Activated CD4-positive, alpha-beta memory T cell treated with anti-CD3 and anti-CD28 coated beads for 36 hours (primary cell): ENCODE data around the gene DHX30. TPM values are rescaled to one million over a fixed set of nuclear protein-coding genes. Genes with fewer than 3 reads are reported as not detected.

Experiments
- CTCF ChIA-PET: fragments of 350-600 bp; sonication (Branson Sonifier 250); formaldehyde crosslinking; loops from one replicate; lab custom pipeline; 2021; ENCODE audit warnings: antibody characterized with exemption, inconsistent platforms; lab: Charles Lee
- POLR2A ChIA-PET: fragments of 350-600 bp; sonication (Branson Sonifier 250); formaldehyde crosslinking; loops from one replicate; lab custom pipeline; 2021; ENCODE audit warnings: antibody characterized with exemption; lab: Charles Lee
- DNase-seq: peaks from one replicate; pipeline ENCODE4 v3.0.0-alpha.2; 2020
- H3K27ac Mint-ChIP-seq: one replicate; pipeline ENCODE4 v1.8.0; 2021; ENCODE audit warnings: mixed read lengths
- H3K27me3 Mint-ChIP-seq: one replicate; pipeline ENCODE4 v1.8.0; 2021; ENCODE audit warnings: mixed read lengths
- H3K36me3 Mint-ChIP-seq: one replicate; pipeline ENCODE4 v1.8.0; 2021; ENCODE audit warnings: mixed read lengths
- H3K4me1 Mint-ChIP-seq: one replicate; pipeline ENCODE4 v1.8.0; 2021; ENCODE audit warnings: low read depth, mixed read lengths
- H3K4me3 Mint-ChIP-seq: one replicate; pipeline ENCODE4 v1.8.0; 2021; ENCODE audit warnings: mild to moderate bottlenecking, mixed read lengths
- H3K9me3 Mint-ChIP-seq: one replicate; pipeline ENCODE4 v1.8.0; 2021; ENCODE audit warnings: mixed read lengths
- intact Hi-C: fragments of 100-400 bp; cut with micrococcal nuclease; formaldehyde crosslinking; loops from one replicate; pipeline ENCODE4 v1.15.1; 2023
- total RNA-seq, 2 experiments: library from RNA; stranded (reverse); gene quantifications; one replicate each; pipeline ENCODE4 v1.2.3, GENCODE V29; 2021

DHX30 gene
- total RNA-seq, 2 experiments from 2014 or later: 76.7 to 77.5 TPM

- Mint-ChIP-seq H3K4me3 (no peak overlapping the region), H3K27ac (no peak overlapping the region), H3K4me1 (no peaks in the 10 kb centered on the region), H3K27me3 (no peaks in the 10 kb centered on the region), H3K9me3 (no peaks in the 10 kb centered on the region), H3K36me3 (peaks cover 4% of the 10 kb centered on the region)
- intact Hi-C loops: no loop called here
- no peak for DNase-seq
- ChIA-PET CTCF (no interaction called here), POLR2A (interaction anchor here (1.0 kb wide), 1 partner anchor 24 kb away, joined by 3 read pairs; no protein-coding TSS in a partner anchor)
Measured at GRCh38 chr3:47856669-47857068, 53.7 kb downstream of the DHX30 start.

DNA sequence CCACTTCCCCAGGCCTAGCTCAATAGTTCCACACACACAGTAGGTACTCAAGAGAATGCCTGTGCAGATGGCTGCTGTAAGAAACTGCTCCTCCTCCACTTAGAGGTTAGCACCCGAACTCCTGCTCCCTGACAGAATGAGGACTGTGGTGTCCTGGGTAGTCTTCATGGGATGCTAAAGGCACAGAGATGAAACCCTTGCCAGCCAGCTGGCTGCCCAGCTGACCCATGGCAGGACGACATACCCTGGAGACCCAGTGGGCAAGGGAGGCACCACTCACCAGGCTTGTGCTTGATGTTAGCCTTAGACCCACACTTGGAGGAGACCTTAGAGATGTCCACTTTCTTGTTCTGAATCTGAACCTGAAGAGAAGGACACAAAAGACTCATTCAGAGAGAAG, 54.2 kb downstream of the DHX30 start:
- intact Hi-C loops: no loop called here
- Mint-ChIP-seq H3K27me3 (no peaks in the 10 kb centered on the region), H3K9me3 (no peaks in the 10 kb centered on the region), H3K36me3 (peaks cover 4% of the 10 kb centered on the region), H3K27ac (no peak overlapping the region), H3K4me3 (no peak overlapping the region), H3K4me1 (no peaks in the 10 kb centered on the region)
- DNase-seq: no peak
- ChIA-PET CTCF (interaction anchor here (1.3 kb wide), 1 partner anchor 133 kb away, joined by 3 read pairs; no protein-coding TSS in a partner anchor), POLR2A (interaction anchor here (1.0 kb wide), 1 partner anchor 24 kb away, joined by 3 read pairs; no protein-coding TSS in a partner anchor)

- no peak for DNase-seq
- Mint-ChIP-seq H3K4me1 (no peaks in the 10 kb centered on the region), H3K27me3 (no peaks in the 10 kb centered on the region), H3K36me3 (peaks cover 3% of the 10 kb centered on the region), H3K9me3 (no peaks in the 10 kb centered on the region), H3K27ac (no peak overlapping the region), H3K4me3 (no peak overlapping the region)
- intact Hi-C loops: no loop called here
- ChIA-PET CTCF (interaction anchor here (1.6 kb wide), 1 partner anchor 129 kb away, joined by 7 read pairs; no protein-coding TSS in a partner anchor), POLR2A (interaction anchor here (0.6 kb wide), 1 partner anchor 273 kb away, joined by 4 read pairs; no protein-coding TSS in a partner anchor)
Measured at GRCh38 chr3:47859956-47860605, 57.1 kb downstream of the DHX30 start.

- Mint-ChIP-seq H3K4me1 (no peaks in the 10 kb centered on the region), H3K27me3 (no peaks in the 10 kb centered on the region), H3K9me3 (no peaks in the 10 kb centered on the region), H3K27ac (no peak overlapping the region), H3K4me3 (no peak overlapping the region), H3K36me3 (peaks cover 10% of the 10 kb centered on the region)
- DNase-seq: no peak
- intact Hi-C loops: no loop called here
- POLR2A ChIA-PET: no interaction called here
- CTCF ChIA-PET: interaction anchor here (1.4 kb wide), 1 partner anchor 126 kb away, joined by 3 read pairs; no protein-coding TSS in a partner anchor
Measured at GRCh38 chr3:47863391-47864128, 60.6 kb downstream of the DHX30 start.

- Mint-ChIP-seq H3K4me3 (no peak overlapping the region), H3K4me1 (no peaks in the 10 kb centered on the region), H3K27ac (no peak overlapping the region), H3K27me3 (no peaks in the 10 kb centered on the region), H3K9me3 (no peaks in the 10 kb centered on the region), H3K36me3 (peaks cover 15% of the 10 kb centered on the region)
- intact Hi-C loops: no loop called here
- DNase-seq: no peak
- ChIA-PET POLR2A (no interaction called here), CTCF (interaction anchor here (1.4 to 1.5 kb wide), 2 partner anchors 40 to 125 kb away, joined by 3 read pairs; no protein-coding TSS in a partner anchor)
Measured at GRCh38 chr3:47865192-47865591, 62.3 kb downstream of the DHX30 start.

GRCh38 chr3:47867451-47868044, 64.6 kb downstream of the DHX30 start:
- Mint-ChIP-seq H3K36me3 (peaks cover 20% of the 10 kb centered on the region), H3K4me1 (no peaks in the 10 kb centered on the region), H3K9me3 (no peaks in the 10 kb centered on the region), H3K4me3 (no peak overlapping the region), H3K27ac (no peak overlapping the region), H3K27me3 (no peaks in the 10 kb centered on the region)
- intact Hi-C loops: no loop called here
- POLR2A ChIA-PET: no interaction called here
- no peak for DNase-seq
- CTCF ChIA-PET: interaction anchor here (1.0 kb wide), 1 partner anchor 23 kb away, joined by 3 read pairs; no protein-coding TSS in a partner anchor

GRCh38 chr3:47868306-47868705, 65.4 kb downstream of the DHX30 start:
- CTCF ChIA-PET: no interaction called here
- peaks cover 22% of the 10 kb centered on the region for H3K36me3 Mint-ChIP-seq

GRCh38 chr3:47870156-47870555, 67.2 kb downstream of the DHX30 start:
- H3K36me3 Mint-ChIP-seq: peaks cover 23% of the 10 kb centered on the region
- no peaks in the 10 kb centered on the region for H3K27me3 Mint-ChIP-seq
- no peak overlapping the region for H3K27ac Mint-ChIP-seq
- no peaks in the 10 kb centered on the region for H3K9me3 Mint-ChIP-seq
- no peak overlapping the region for H3K4me3 Mint-ChIP-seq
- CTCF ChIA-PET: no interaction called here
- no peak for DNase-seq
- POLR2A ChIA-PET: no interaction called here
- intact Hi-C loops: no loop called here
- no peaks in the 10 kb centered on the region for H3K4me1 Mint-ChIP-seq

More at GRCh38 chr3:47868306-47868705, 65.4 kb downstream of the DHX30 start:
- intact Hi-C loops: no loop called here
- POLR2A ChIA-PET: no interaction called here
- Mint-ChIP-seq H3K27ac (no peak overlapping the region), H3K9me3 (no peaks in the 10 kb centered on the region), H3K4me1 (no peaks in the 10 kb centered on the region), H3K4me3 (no peak overlapping the region), H3K27me3 (no peaks in the 10 kb centered on the region)
- DNase-seq: no peak

- Mint-ChIP-seq H3K36me3 (peaks cover 26% of the 10 kb centered on the region), H3K27ac (no peak overlapping the region), H3K27me3 (no peaks in the 10 kb centered on the region), H3K9me3 (no peaks in the 10 kb centered on the region), H3K4me3 (no peak overlapping the region), H3K4me1 (no peaks in the 10 kb centered on the region)
- no peak for DNase-seq
- intact Hi-C loops: no loop called here
- CTCF ChIA-PET: no interaction called here
- POLR2A ChIA-PET: no interaction called here
Measured at GRCh38 chr3:47870702-47871260, 67.8 kb downstream of the DHX30 start.

- H3K36me3 Mint-ChIP-seq: peaks cover 23% of the 10 kb centered on the region
- no peak overlapping the region for H3K4me3 Mint-ChIP-seq
- intact Hi-C loops: no loop called here
- H3K27me3 Mint-ChIP-seq: no peaks in the 10 kb centered on the region
- no peak for DNase-seq
- no peak overlapping the region for H3K27ac Mint-ChIP-seq
- no peaks in the 10 kb centered on the region for H3K9me3 Mint-ChIP-seq
- ChIA-PET POLR2A (no interaction called here), CTCF (no interaction called here)
- H3K4me1 Mint-ChIP-seq: no peaks in the 10 kb centered on the region
Measured at GRCh38 chr3:47871389-47871788, 68.5 kb downstream of the DHX30 start.

- ChIA-PET CTCF (interaction anchor here (1.2 to 1.7 kb wide), 3 partner anchors 37 to 278 kb away, joined by 3 to 9 read pairs (median 4); no protein-coding TSS in a partner anchor), POLR2A (no interaction called here)
- Mint-ChIP-seq H3K9me3 (no peaks in the 10 kb centered on the region), H3K4me3 (no peak overlapping the region), H3K27me3 (no peaks in the 10 kb centered on the region), H3K36me3 (peaks cover 21% of the 10 kb centered on the region), H3K4me1 (no peaks in the 10 kb centered on the region), H3K27ac (no peak overlapping the region)
- intact Hi-C loops: no loop called here
- DNase-seq: no peak
Measured at GRCh38 chr3:47872916-47873315, 70.0 kb downstream of the DHX30 start.

GRCh38 chr3:47874438-47874837, 71.5 kb downstream of the DHX30 start:
- H3K36me3 Mint-ChIP-seq: peaks cover 17% of the 10 kb centered on the region
- no peak overlapping the region for H3K4me3 Mint-ChIP-seq
- no peaks in the 10 kb centered on the region for H3K9me3 Mint-ChIP-seq
- H3K4me1 Mint-ChIP-seq: no peaks in the 10 kb centered on the region
- CTCF ChIA-PET: interaction anchor here (1.7 kb wide), 2 partner anchors 37 to 115 kb away, joined by 4 to 9 read pairs; no protein-coding TSS in a partner anchor
- POLR2A ChIA-PET: no interaction called here
- intact Hi-C loops: no loop called here
- H3K27me3 Mint-ChIP-seq: no peaks in the 10 kb centered on the region
- no peak for DNase-seq
- no peak overlapping the region for H3K27ac Mint-ChIP-seq
